GM12878 (cell line): Measurements from ENCODE around the gene SHISA9. TPM values are rescaled to one million over a fixed set of nuclear protein-coding genes. Genes with fewer than 3 reads are reported as not detected.

Experiments
- BACH1 ChIP-seq: fragments of 450-650 bp; IDR thresholded peaks from 2 replicates; pipeline ENCODE4 v1.6.1; 2017; ENCODE audit warnings: mild to moderate bottlenecking, borderline replicate concordance
- BHLHE40 ChIP-seq, 2 experiments: fragments of 450-650 bp in 1 of 2; IDR thresholded peaks; 2 replicates each; pipeline ENCODE4 v1.6.1; 2011 to 2017; ENCODE audit warnings: low read depth in 2 of 2, borderline replicate concordance in 1 of 2, improper control_type of control experiment in 1 of 2, low read length in 1 of 2, mild to moderate bottlenecking in 1 of 2
- CUX1 ChIP-seq: IDR thresholded peaks from 2 replicates; pipeline ENCODE4 v1.6.1; 2012; ENCODE audit warnings: improper control_type of control experiment, low read depth, low read length; ENCODE audit not compliant: insufficient replicate concordance
- EED ChIP-seq: sonication (generic); IDR thresholded peaks from 2 replicates; pipeline ENCODE4 v1.6.1; 2016; ENCODE audit warnings: antibody characterized with exemption, low read depth
- EGR1 ChIP-seq, 2 experiments: IDR thresholded peaks; 1 replicate in 1 of 2; 2 replicates in 1 of 2; pipeline ENCODE4 v1.6.1; 2011 to 2012; ENCODE audit warnings: low read depth in 2 of 2, low read length in 2 of 2, borderline replicate concordance in 1 of 2, mild to moderate bottlenecking in 1 of 2, moderate library complexity in 1 of 2
- FOXK2 ChIP-seq: fragments of 450-650 bp; IDR thresholded peaks from 2 replicates; pipeline ENCODE4 v1.6.1; 2017; ENCODE audit warnings: mild to moderate bottlenecking, moderate library complexity
- JUNB ChIP-seq: IDR thresholded peaks from 2 replicates; pipeline ENCODE4 v1.6.1; 2016; ENCODE audit warnings: antibody characterized with exemption, mild to moderate bottlenecking
- KDM1A ChIP-seq: fragments of 200-600 bp; sonication (generic); IDR thresholded peaks from 2 replicates; pipeline ENCODE4 v1.6.1; 2016; ENCODE audit warnings: borderline replicate concordance
- MAX ChIP-seq: IDR thresholded peaks from 2 replicates; pipeline ENCODE4 v1.6.1; 2012; ENCODE audit warnings: low read depth, low read length, improper control_type of control experiment
- MTA2 ChIP-seq: fragments of 450-650 bp; IDR thresholded peaks from 2 replicates; pipeline ENCODE4 v1.6.1; 2016; ENCODE audit warnings: low read depth, mild to moderate bottlenecking, moderate library complexity
- MXI1 ChIP-seq: fragments of 150-350 bp; IDR thresholded peaks from 2 replicates; pipeline ENCODE4 v1.6.1; 2011; ENCODE audit warnings: low read depth, mild to moderate bottlenecking, inconsistent platforms, low read length, improper control_type of control experiment
- NFIC ChIP-seq: IDR thresholded peaks from 2 replicates; pipeline ENCODE4 v1.6.1; 2012; ENCODE audit warnings: low read depth, mild to moderate bottlenecking, inconsistent platforms, low read length, moderate library complexity
- NR2F1 ChIP-seq: fragments of 450-650 bp; conservative IDR thresholded peaks from 2 replicates; pipeline ENCODE4 v1.6.1; 2017; ENCODE audit warnings: mild to moderate bottlenecking
- POLR2AphosphoS2 ChIP-seq: IDR thresholded peaks from 2 replicates; pipeline ENCODE4 v1.6.1; 2011; ENCODE audit warnings: low read depth, mild to moderate bottlenecking, low read length, improper control_type of control experiment, moderate library complexity
- RB1 ChIP-seq: fragments of 450-650 bp; formaldehyde crosslinking; IDR thresholded peaks from 2 replicates; pipeline ENCODE4 v1.6.1; 2017; ENCODE audit warnings: mild to moderate bottlenecking, borderline replicate concordance
- RBBP5 ChIP-seq: fragments of 200-600 bp; sonication (generic); conservative IDR thresholded peaks from 2 replicates; pipeline ENCODE4 v1.6.1; 2016
- RCOR1 ChIP-seq: conservative IDR thresholded peaks from 2 replicates; pipeline ENCODE4 v1.6.1; 2012; ENCODE audit warnings: low read depth, low read length, improper control_type of control experiment
- SIN3A ChIP-seq: IDR thresholded peaks from 2 replicates; pipeline ENCODE4 v1.6.1; 2012; ENCODE audit warnings: low read depth, low read length, improper control_type of control experiment
- SIX5 ChIP-seq: IDR thresholded peaks from 2 replicates; pipeline ENCODE4 v1.6.1; 2011; ENCODE audit warnings: mild to moderate bottlenecking, low read depth, low read length, moderate library complexity; ENCODE audit not compliant: severe bottlenecking
- TAF1 ChIP-seq: IDR thresholded peaks from 2 replicates; pipeline ENCODE4 v1.6.1; 2011; ENCODE audit warnings: mild to moderate bottlenecking, low read depth, low read length, borderline replicate concordance
- ZNF207 ChIP-seq: fragments of 450-650 bp; IDR thresholded peaks from 2 replicates; pipeline ENCODE4 v1.6.1; 2014; ENCODE audit warnings: antibody characterized with exemption, mild to moderate bottlenecking, borderline replicate concordance
- polyA plus RNA-seq, 11 experiments: library from polyadenylated mRNA; depleted of rRNA in 4 of 11; unstranded in 6 of 11; stranded (reverse) in 5 of 11; fragments of >200 nt; fragmentation: Nextera tagmentation in 4 of 11; fragmentation: Illumina TruSeq in 1 of 11; extraction: Ambion mirVana in 4 of 11; extraction: Trizol in 1 of 11; gene quantifications; 1 replicate in 1 of 11; 2 replicates in 10 of 11; pipeline versions ENCODE4 v1.2.1 to v1.2.3, GENCODE V29; 2011 to 2016; ENCODE audit warnings: inconsistent platforms in 2 of 11, missing spikeins in 2 of 11, low read depth in 1 of 11
- total RNA-seq, 4 experiments: library from RNA; depleted of rRNA in 3 of 4; stranded (reverse); fragments of >200 nt in 3 of 4; fragmentation: Illumina TruSeq in 1 of 4; extraction: Trizol in 1 of 4; gene quantifications; 2 replicates each; pipeline versions ENCODE4 v1.2.1 to v1.2.3, GENCODE V29; 2013 to 2021
- TF ChIP-seq, protein P1 (sequence below): IDR thresholded peaks from 2 replicates; pipeline ENCODE4 v1.6.1; 2011; ENCODE audit warnings: mild to moderate bottlenecking, low read depth, low read length, moderate library complexity; ENCODE audit not compliant: insufficient replicate concordance
- TF ChIP-seq, protein P2 (sequence below): fragments of 450-650 bp; IDR thresholded peaks from 2 replicates; pipeline ENCODE4 v1.6.1; 2017; ENCODE audit warnings: antibody characterized with exemption, mild to moderate bottlenecking, moderate library complexity

Gene SHISA9
- total and polyA plus RNA-seq, 10 of the 15 experiments (the other 5 are each of a cell fraction or from before 2014, with no cell fraction given): 0.03 to 25.5 (median 0.07) TPM

DNA sequence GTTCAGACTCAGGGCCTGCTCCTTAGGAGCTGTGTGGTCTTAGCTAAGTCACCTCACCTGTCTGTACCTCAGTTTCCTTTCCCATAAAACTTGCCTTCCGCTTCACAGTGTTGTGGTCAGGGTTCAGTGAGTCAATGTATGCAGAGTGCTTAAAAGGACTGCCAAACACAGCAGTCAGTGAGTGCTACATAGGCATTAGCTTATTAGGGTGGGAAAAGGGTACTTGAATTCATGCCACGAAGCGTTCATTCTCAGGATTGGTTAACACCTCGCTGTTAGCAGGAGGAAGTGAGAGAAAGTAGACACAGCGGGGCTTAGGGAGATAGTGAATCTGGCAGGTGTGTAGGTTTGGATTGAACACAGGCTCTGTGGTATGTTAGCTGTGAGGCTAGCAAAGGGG lies 155.2 kb downstream of the SHISA9 start (continued):
- TF ChIP-seq POLR2AphosphoS2 (no peak), NR2F1 (peak; percentile 82), BHLHE40 (IDR thresholded peaks at IDR 0.05; ENCODE audit: borderline replicate concordance in 1 of 2, low read depth in 2 of 2, low read length in 1 of 2) (peak; percentile 54 to 64; a peak in 2 of 4 replicates), EED (0 out of 2 replicates have a peak, but pooled peaks have one; percentile 25), FOXK2 (no peak), RBBP5 (no peak), MXI1 (no peak), RB1 (no peak), MTA2 (peak; percentile 98), BACH1 (peak; percentile 64; the same call in 1 of the 2 replicates), SIN3A (no peak), CUX1 (no peak), JUNB (no peak), RCOR1 (no peak), EGR1 (IDR thresholded peaks at IDR 0.05; ENCODE audit: borderline replicate concordance in 1 of 2, low read depth in 2 of 2, low read length in 2 of 2) (no peak), ZNF207 (no peak), KDM1A (no peak), TAF1 (no peak), MAX (no peak), NFIC (no peak), SIX5 (no peak)
- TF ChIP-seq, protein P1, sequence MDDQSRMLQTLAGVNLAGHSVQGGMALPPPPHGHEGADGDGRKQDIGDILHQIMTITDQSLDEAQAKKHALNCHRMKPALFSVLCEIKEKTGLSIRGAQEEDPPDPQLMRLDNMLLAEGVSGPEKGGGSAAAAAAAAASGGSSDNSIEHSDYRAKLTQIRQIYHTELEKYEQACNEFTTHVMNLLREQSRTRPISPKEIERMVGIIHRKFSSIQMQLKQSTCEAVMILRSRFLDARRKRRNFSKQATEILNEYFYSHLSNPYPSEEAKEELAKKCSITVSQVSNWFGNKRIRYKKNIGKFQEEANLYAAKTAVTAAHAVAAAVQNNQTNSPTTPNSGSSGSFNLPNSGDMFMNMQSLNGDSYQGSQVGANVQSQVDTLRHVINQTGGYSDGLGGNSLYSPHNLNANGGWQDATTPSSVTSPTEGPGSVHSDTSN: no peak
- TF ChIP-seq, protein P2, sequence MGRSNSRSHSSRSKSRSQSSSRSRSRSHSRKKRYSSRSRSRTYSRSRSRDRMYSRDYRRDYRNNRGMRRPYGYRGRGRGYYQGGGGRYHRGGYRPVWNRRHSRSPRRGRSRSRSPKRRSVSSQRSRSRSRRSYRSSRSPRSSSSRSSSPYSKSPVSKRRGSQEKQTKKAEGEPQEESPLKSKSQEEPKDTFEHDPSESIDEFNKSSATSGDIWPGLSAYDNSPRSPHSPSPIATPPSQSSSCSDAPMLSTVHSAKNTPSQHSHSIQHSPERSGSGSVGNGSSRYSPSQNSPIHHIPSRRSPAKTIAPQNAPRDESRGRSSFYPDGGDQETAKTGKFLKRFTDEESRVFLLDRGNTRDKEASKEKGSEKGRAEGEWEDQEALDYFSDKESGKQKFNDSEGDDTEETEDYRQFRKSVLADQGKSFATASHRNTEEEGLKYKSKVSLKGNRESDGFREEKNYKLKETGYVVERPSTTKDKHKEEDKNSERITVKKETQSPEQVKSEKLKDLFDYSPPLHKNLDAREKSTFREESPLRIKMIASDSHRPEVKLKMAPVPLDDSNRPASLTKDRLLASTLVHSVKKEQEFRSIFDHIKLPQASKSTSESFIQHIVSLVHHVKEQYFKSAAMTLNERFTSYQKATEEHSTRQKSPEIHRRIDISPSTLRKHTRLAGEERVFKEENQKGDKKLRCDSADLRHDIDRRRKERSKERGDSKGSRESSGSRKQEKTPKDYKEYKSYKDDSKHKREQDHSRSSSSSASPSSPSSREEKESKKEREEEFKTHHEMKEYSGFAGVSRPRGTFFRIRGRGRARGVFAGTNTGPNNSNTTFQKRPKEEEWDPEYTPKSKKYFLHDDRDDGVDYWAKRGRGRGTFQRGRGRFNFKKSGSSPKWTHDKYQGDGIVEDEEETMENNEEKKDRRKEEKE: no peak
